BJ (cell line): ENCODE results near the gene DNER. TPM values are rescaled to one million over a fixed set of nuclear protein-coding genes. Genes with fewer than 3 reads are reported as not detected.
"Not testable (repeated sequence)": the region's sequence is repeated elsewhere in the genome, so short reads cannot be mapped to it uniquely, and the experiment has no call there.

ENCODE experiments used
- CTCF ChIA-PET: fragments of 350-600 bp; formaldehyde crosslinking; extraction: SDS; loops from one replicate; lab custom pipeline; 2021; ENCODE audit warnings: antibody characterized with exemption, inconsistent platforms; lab: Yijun Ruan, JAX
- POLR2A ChIA-PET: fragments of 300-600 bp; sonication (Branson Sonifier 250); formaldehyde crosslinking; extraction: SDS; loops from one replicate; lab custom pipeline; 2021; ENCODE audit warnings: antibody characterized with exemption; lab: Charles Lee
- DNase-seq: peaks from one replicate; pipeline ENCODE4 v3.0.0-alpha.2; 2011; ENCODE audit warnings: low read depth
- H3K27me3 ChIP-seq: 2 replicates; pipeline ENCODE4 v1.6.0; 2011; ENCODE audit warnings: low read length; ENCODE audit not compliant: control insufficient read depth, insufficient read depth
- H3K36me3 ChIP-seq: 2 replicates; pipeline ENCODE4 v1.5.1; 2011; ENCODE audit warnings: low read length; ENCODE audit not compliant: control insufficient read depth, insufficient read depth
- H3K4me3 ChIP-seq: 2 replicates; pipeline ENCODE4 v1.5.1; 2011; ENCODE audit warnings: low read depth, mild to moderate bottlenecking, control low read depth, low read length
- CTCF ChIP-seq: IDR thresholded peaks from 2 replicates; pipeline ENCODE4 v1.5.1; 2011; ENCODE audit warnings: low read depth, mild to moderate bottlenecking, control low read depth, inconsistent platforms, low read length, moderate library complexity; ENCODE audit not compliant: insufficient read depth
- polyA plus RNA-seq: library from polyadenylated mRNA; depleted of rRNA; stranded (reverse); fragments of >200 nt; gene quantifications from 2 replicates; pipeline ENCODE4 v1.2.3, GENCODE V29; 2011

Gene DNER
- polyA plus RNA-seq, 1 experiment: 0.02 TPM

- no peak overlapping the region for H3K4me3 ChIP-seq
- no peak for TF ChIP-seq CTCF
- ChIA-PET POLR2A (no interaction called here), CTCF (no interaction called here)
- DNase-seq: no peak
- H3K27me3 ChIP-seq: no peaks in the 10 kb centered on the region
- no peaks in the 10 kb centered on the region for H3K36me3 ChIP-seq
Observed at GRCh38 chr2:229748950-229749349, 34.6 kb upstream of the DNER start.

GRCh38 chr2:229742691-229743090 lies 28.3 kb upstream of the DNER start:
- CTCF ChIA-PET, H3K27me3 ChIP-seq, H3K4me3 ChIP-seq, H3K36me3 ChIP-seq, DNase-seq, POLR2A ChIA-PET: not testable (repeated sequence)

GRCh38 chr2:229740279-229740678 lies 25.9 kb upstream of the DNER start:
- H3K36me3 ChIP-seq: no peaks in the 10 kb centered on the region
- H3K27me3 ChIP-seq: no peaks in the 10 kb centered on the region
- ChIA-PET POLR2A (no interaction called here), CTCF (no interaction called here)
- H3K4me3 ChIP-seq: no peak overlapping the region
- no peak for DNase-seq
- TF ChIP-seq CTCF: no peak

GRCh38 chr2:229738024-229738625 lies 23.8 kb upstream of the DNER start:
- ChIA-PET CTCF (no interaction called here), POLR2A (no interaction called here)
- Histone ChIP-seq H3K4me3 (no peak overlapping the region), H3K36me3 (no peaks in the 10 kb centered on the region), H3K27me3 (no peaks in the 10 kb centered on the region)
- no peak for TF ChIP-seq CTCF
- DNase-seq: no peak

- H3K4me3 ChIP-seq: no peak overlapping the region
- ChIA-PET POLR2A (no interaction called here), CTCF (no interaction called here)
- DNase-seq: no peak
- H3K27me3 ChIP-seq: no peaks in the 10 kb centered on the region
- TF ChIP-seq CTCF: no peak
- no peaks in the 10 kb centered on the region for H3K36me3 ChIP-seq
Observed at GRCh38 chr2:229734410-229734809, 20.1 kb upstream of the DNER start.

GRCh38 chr2:229733611-229734245 lies 19.4 kb upstream of the DNER start:
- TF ChIP-seq CTCF: no peak
- Histone ChIP-seq H3K27me3 (no peaks in the 10 kb centered on the region), H3K4me3 (no peak overlapping the region), H3K36me3 (no peaks in the 10 kb centered on the region)
- POLR2A ChIA-PET: no interaction called here
- no peak for DNase-seq
- CTCF ChIA-PET: no interaction called here
